IMR-90 (cell line): ENCODE data around the gene MRPL41. TPM values are rescaled to one million over a fixed set of nuclear protein-coding genes. Genes with fewer than 3 reads are reported as not detected.

ENCODE experiments used
- ATAC-seq: fragments of 200-7000 bp; cut with Tn5 transposase; 2 replicates; pipeline ENCODE4 v1.9.1; 2020; ENCODE audit warnings: low read depth, mild to moderate bottlenecking, moderate library complexity
- BruUV-seq: library from RNA; stranded (reverse); fragments of 400-500 nt; replicated peaks from 2 replicates; lab custom pipeline; 2021; lab: Mats Ljungman, UMichigan
- CTCF ChIA-PET: fragments of 300-600 bp; formaldehyde crosslinking; extraction: SDS; loops from one replicate; lab custom pipeline; 2021; ENCODE audit warnings: antibody characterized with exemption; lab: Yijun Ruan, JAX
- POLR2A ChIA-PET: fragments of 300-600 bp; sonication (Branson Sonifier 250); formaldehyde crosslinking; loops from one replicate; lab custom pipeline; 2022; ENCODE audit warnings: antibody characterized with exemption; ENCODE audit not compliant: unreplicated experiment; lab: Charles Lee
- DNase-seq: peaks from one replicate; pipeline ENCODE4 v3.0.0; 2013
- H2AFZ ChIP-seq: replicated peaks from 2 replicates; pipeline ENCODE3; 2013; ENCODE audit warnings: low read length, mild to moderate bottlenecking; ENCODE audit not compliant: poor library complexity
- H2AK5ac ChIP-seq: 2 replicates; pipeline ENCODE4 v1.6.1; 2013; ENCODE audit warnings: low read depth, low read length, inconsistent platforms
- H2AK9ac ChIP-seq: replicated peaks from 2 replicates; pipeline ENCODE3; 2013; ENCODE audit warnings: mild to moderate bottlenecking, low read depth, low read length, moderate library complexity; ENCODE audit not compliant: poor library complexity
- H2BK120ac ChIP-seq: 2 replicates; pipeline ENCODE4 v1.6.1; 2013; ENCODE audit warnings: low read depth, low read length, inconsistent platforms
- H2BK15ac ChIP-seq: 3 replicates; pipeline ENCODE4 v1.6.1; 2013; ENCODE audit warnings: low read depth, low read length, inconsistent platforms
- H2BK20ac ChIP-seq: 2 replicates; pipeline ENCODE4 v1.6.1; 2013; ENCODE audit warnings: low read depth, mild to moderate bottlenecking, inconsistent platforms, low read length, moderate library complexity
- H2BK5ac ChIP-seq: 2 replicates; pipeline ENCODE4 v1.6.1; 2013; ENCODE audit warnings: mild to moderate bottlenecking, low read depth, low read length, inconsistent platforms; ENCODE audit not compliant: poor library complexity, severe bottlenecking
- H3K14ac ChIP-seq: replicated peaks from 2 replicates; pipeline ENCODE4 v1.6.1; 2013; ENCODE audit warnings: low read depth, low read length, inconsistent platforms
- H3K18ac ChIP-seq: 2 replicates; pipeline ENCODE4 v1.6.1; 2013; ENCODE audit warnings: low read depth, low read length, control low read depth
- H3K23ac ChIP-seq: 2 replicates; pipeline ENCODE4 v1.6.1; 2013; ENCODE audit warnings: low read depth, low read length, inconsistent platforms
- H3K27ac ChIP-seq: 2 replicates; pipeline ENCODE4 v1.5.1; 2013; ENCODE audit warnings: mild to moderate bottlenecking, control low read depth, low read length; ENCODE audit not compliant: insufficient read depth
- H3K27me3 ChIP-seq: 2 replicates; pipeline ENCODE4 v1.6.1; 2013; ENCODE audit warnings: low read length; ENCODE audit not compliant: control insufficient read depth, insufficient read depth
- H3K36me3 ChIP-seq: 2 replicates; pipeline ENCODE4 v1.6.1; 2013; ENCODE audit warnings: low read length, mixed read lengths; ENCODE audit not compliant: control insufficient read depth, insufficient read depth
- H3K4ac ChIP-seq: 2 replicates; pipeline ENCODE4 v1.6.1; 2013; ENCODE audit warnings: low read depth, low read length, inconsistent platforms
- H3K4me1 ChIP-seq: 2 replicates; pipeline ENCODE4 v1.6.1; 2013; ENCODE audit warnings: low read length, mixed read lengths; ENCODE audit not compliant: control insufficient read depth, insufficient read depth
- H3K4me2 ChIP-seq: 2 replicates; pipeline ENCODE4 v1.6.1; 2013; ENCODE audit warnings: low read depth, mild to moderate bottlenecking, control low read depth, low read length, moderate library complexity
- H3K4me3 ChIP-seq: 2 replicates; pipeline ENCODE4 v1.5.1; 2013; ENCODE audit warnings: low read depth, mild to moderate bottlenecking, control low read depth, low read length, moderate library complexity; ENCODE audit not compliant: insufficient read depth
- H3K56ac ChIP-seq: 2 replicates; pipeline ENCODE4 v1.6.1; 2013; ENCODE audit warnings: low read length, inconsistent platforms; ENCODE audit not compliant: insufficient read depth; ENCODE audit errors: extremely low read depth
- H3K79me1 ChIP-seq, 2 experiments: 2 replicates each; pipeline ENCODE4 v1.6.1; 2013; ENCODE audit warnings: low read length in 2 of 2, inconsistent platforms in 1 of 2, low read depth in 1 of 2
- H3K9ac ChIP-seq: 2 replicates; pipeline ENCODE4 v1.6.1; 2013; ENCODE audit warnings: low read depth, low read length, control low read depth
- H3K9me1 ChIP-seq: 2 replicates; pipeline ENCODE4 v1.6.1; 2013; ENCODE audit warnings: low read length, inconsistent platforms; ENCODE audit not compliant: insufficient read depth
- H3K9me3 ChIP-seq: 2 replicates; pipeline ENCODE4 v1.6.1; 2013; ENCODE audit warnings: low read length; ENCODE audit not compliant: control insufficient read depth, insufficient read depth
- H4K20me1 ChIP-seq: 2 replicates; pipeline ENCODE4 v1.6.1; 2013; ENCODE audit warnings: low read length, inconsistent platforms; ENCODE audit not compliant: insufficient read depth
- H4K5ac ChIP-seq: 2 replicates; pipeline ENCODE4 v1.6.1; 2013; ENCODE audit warnings: mild to moderate bottlenecking, low read depth, low read length, control low read depth
- H4K8ac ChIP-seq, 2 experiments: 2 replicates each; pipeline ENCODE4 v1.6.1; 2013; ENCODE audit warnings: low read depth in 2 of 2, low read length in 2 of 2, control low read depth in 1 of 2, inconsistent platforms in 1 of 2
- H4K91ac ChIP-seq: 2 replicates; pipeline ENCODE4 v1.6.1; 2013; ENCODE audit warnings: low read depth, low read length, inconsistent platforms; ENCODE audit not compliant: insufficient read depth
- MAFK ChIP-seq: IDR thresholded peaks from 2 replicates; pipeline ENCODE4 v1.6.1; 2012; ENCODE audit warnings: low read depth, low read length, improper control_type of control experiment
- MXI1 ChIP-seq: IDR thresholded peaks from 2 replicates; pipeline ENCODE4 v1.6.1; 2012; ENCODE audit warnings: low read depth, mild to moderate bottlenecking, low read length, moderate library complexity, borderline replicate concordance
- NFE2L2 ChIP-seq: fragments of 150-350 bp; IDR thresholded peaks from 2 replicates; pipeline ENCODE4 v1.6.1; 2016; ENCODE audit warnings: low read depth, mild to moderate bottlenecking, low read length
- RCOR1 ChIP-seq: IDR thresholded peaks from 2 replicates; pipeline ENCODE4 v1.6.1; 2012; ENCODE audit warnings: mild to moderate bottlenecking, low read length, improper control_type of control experiment; ENCODE audit not compliant: insufficient replicate concordance
- SMC3 ChIP-seq: fragments of 150-350 bp; IDR thresholded peaks from 2 replicates; pipeline ENCODE4 v1.6.1; 2016; ENCODE audit warnings: low read depth, mild to moderate bottlenecking, antibody characterized with exemption, low read length, moderate library complexity
- WGBS, 2 experiments: methylation state at CpG; one replicate each; pipeline versions ENCODE4 v1.1.5 to v1.1.7; 2013; ENCODE audit warnings: missing lambda C conversion rate in 2 of 2; ENCODE audit not compliant: insufficient read length in 1 of 2; ENCODE audit errors: extremely low coverage in 2 of 2; 5-methylcytosine and 5-hydroxymethylcytosine counted together
- dilution Hi-C: fragments of 300-500 bp; cut with HindIII; formaldehyde crosslinking; loops from one replicate; pipeline ENCODE4 v1.14.3; 2018; ENCODE audit warnings: low sequenced_read_pairs; ENCODE audit not compliant: unreplicated experiment
- in situ Hi-C: fragments of 300-500 bp; cut with MboI; formaldehyde crosslinking; loops from 3 replicates; pipeline ENCODE4 v1.14.3; 2019; ENCODE audit warnings: low sequenced_read_pairs, inconsistent platforms, mixed read lengths
- intact Hi-C: fragments of 100-400 bp; cut with micrococcal nuclease; formaldehyde crosslinking; loops from 2 replicates; pipeline ENCODE4 v1.10.0; 2022
- polyA plus RNA-seq, 3 experiments: library from polyadenylated mRNA; depleted of rRNA; stranded (reverse); fragments of >200 nt; gene quantifications; 2 replicates each; pipeline ENCODE4 v1.2.3, GENCODE V29; 2012; ENCODE audit warnings: low replicate concordance in 1 of 3
- total RNA-seq: library from RNA; depleted of rRNA; stranded (reverse); fragments of >200 nt; gene quantifications from 2 replicates; pipeline ENCODE4 v1.2.3, GENCODE V29; 2012

Gene MRPL41
- total and polyA plus RNA-seq, 2 of the 4 experiments (the other 2 are of a cell fraction): 15.6 to 38.9 TPM

DNA sequence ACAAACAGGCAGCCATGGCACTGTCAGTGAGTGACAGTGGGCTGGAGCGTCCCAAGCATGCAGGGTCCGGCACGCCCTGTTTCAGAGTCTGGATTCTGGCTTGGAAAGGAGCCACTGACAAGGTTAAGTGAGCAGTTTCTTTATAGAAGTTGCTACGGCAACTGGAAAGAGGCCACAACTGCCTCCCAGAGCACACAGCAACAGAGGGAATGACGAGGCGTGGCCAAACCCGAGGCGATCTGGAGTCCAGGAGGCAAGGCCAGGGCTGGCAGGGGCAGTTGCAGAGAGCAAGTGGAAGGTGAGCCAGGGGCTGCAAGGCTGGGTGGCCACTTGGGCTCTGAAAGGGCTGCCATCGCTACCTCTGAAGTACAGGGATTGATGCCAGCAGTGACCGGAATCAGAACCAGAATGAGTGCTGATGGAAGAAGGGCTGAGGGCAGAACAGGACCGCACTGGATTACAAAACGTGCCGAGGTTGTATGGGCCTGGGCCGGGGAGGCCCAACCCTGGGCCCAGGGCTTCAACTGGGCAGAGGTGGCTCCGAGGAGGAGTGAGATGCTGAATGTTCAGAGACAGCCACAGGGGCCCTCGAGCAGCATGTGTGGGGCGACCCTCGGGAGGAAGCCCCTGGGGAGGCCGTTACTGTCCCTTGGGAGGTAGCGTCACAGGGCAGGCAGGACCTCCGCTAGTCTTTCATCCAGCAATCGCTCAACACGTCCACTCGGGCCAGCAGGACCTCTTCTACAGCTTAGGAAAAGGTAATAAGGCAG lies 4.6 kb downstream of the MRPL41 start:
- intact Hi-C loops (no loop called here), in situ Hi-C loops (no loop called here), dilution Hi-C loops (no loop called here)
- H3K27me3 ChIP-seq: no peaks in the 10 kb centered on the region
- H3K9me1 ChIP-seq: no peaks in the 10 kb centered on the region
- no peak overlapping the region for H3K56ac ChIP-seq
- TF ChIP-seq MAFK (no peak), MXI1 (no peak), SMC3 (no peak), NFE2L2 (no peak), RCOR1 (no peak)
- H3K79me1 ChIP-seq: peaks cover 13 to 33% of the 10 kb centered on the region in 2 experiments
- no peak overlapping the region for H4K8ac ChIP-seq
- no peaks in the 10 kb centered on the region for H3K9me3 ChIP-seq
- H2BK20ac ChIP-seq: no peak overlapping the region
- no peak overlapping the region for H4K5ac ChIP-seq
- no peak overlapping the region for H2AK9ac ChIP-seq
- no peak overlapping the region for H3K9ac ChIP-seq
- H4K20me1 ChIP-seq: peaks cover 12% of the 10 kb centered on the region; the same call in 1 of the 2 replicates
- no peak overlapping the region for H3K23ac ChIP-seq
- no peak overlapping the region for H3K14ac ChIP-seq
- H3K36me3 ChIP-seq: peaks cover 34% of the 10 kb centered on the region
- no peak overlapping the region for H2AFZ ChIP-seq
- H3K4me1 ChIP-seq: peaks cover 3% of the 10 kb centered on the region; the same call in 1 of the 2 replicates
- ATAC-seq (no peak), DNase-seq (no peak)
- ChIA-PET POLR2A (no interaction called here), CTCF (no interaction called here)
- no peak overlapping the region for H2BK15ac ChIP-seq
- BruUV-seq: no TSS peak
- no peak overlapping the region for H2BK5ac ChIP-seq
- H3K4ac ChIP-seq: no peak overlapping the region
- WGBS, 2 experiments: 83% methylated on average over 10 of the region's 24 CpGs; no CpG with 5 or more reads in 1 of the 2 experiments
- no peak overlapping the region for H4K91ac ChIP-seq
- no peak overlapping the region for H2BK120ac ChIP-seq
- no peak overlapping the region for H2AK5ac ChIP-seq
- H3K4me3 ChIP-seq: no peak overlapping the region
- H3K18ac ChIP-seq: no peak overlapping the region
- no peak overlapping the region for H3K4me2 ChIP-seq
- no peak overlapping the region for H3K27ac ChIP-seq
